Gastrocnemius medialis (tissue), 4 donors: Measurements from ENCODE around the gene EIF3D. TPM values are rescaled to one million over a fixed set of nuclear protein-coding genes. Genes with fewer than 3 reads are reported as not detected.

Source experiments
- total RNA-seq, 4 donors: library from RNA; depleted of rRNA; stranded (reverse); fragments of >200 nt; gene quantifications; one replicate each; pipeline versions ENCODE4 v1.1.0 to v1.2.3, GENCODE V29; 2016

EIF3D gene
- total RNA-seq, 4 donors from 2014 or later = 208 to 319 (median 290) TPM

Other genes starting within 250 kb of the EIF3D start
- 100 to 1,000 TPM in 3 of 4 donors, 10 to 100 TPM in 1; 38.9 to 115 (median 104) TPM for gene MYH9, start 141.2 kb downstream of the EIF3D start, total RNA-seq
- gene TXN2, start 47.5 kb downstream of the EIF3D start, total RNA-seq = 100 to 1,000 TPM in 1 of 4 donors, 10 to 100 TPM in 3; 64.9 to 122 (median 86.0) TPM
- gene FOXRED2, start 22.1 kb downstream of the EIF3D start, total RNA-seq = 10 to 100 TPM in 1 of 4 donors, 1 to 10 TPM in 3; 2.6 to 13.6 (median 5.1) TPM
- gene CACNG2, start 174.6 kb upstream of the EIF3D start, total RNA-seq = not detected
- 1 to 10 TPM; 2.4 to 8.3 (median 6.7) TPM for gene IFT27, start 247.0 kb upstream of the EIF3D start, total RNA-seq